MV-4-11 (cell line): Measurements from ENCODE around the gene SFXN3.

Experiments used
- DNase-seq: peaks from one replicate; lab custom pipeline; 2025; lab: John Stamatoyannopoulos, UW

Gene SFXN3

DNA sequence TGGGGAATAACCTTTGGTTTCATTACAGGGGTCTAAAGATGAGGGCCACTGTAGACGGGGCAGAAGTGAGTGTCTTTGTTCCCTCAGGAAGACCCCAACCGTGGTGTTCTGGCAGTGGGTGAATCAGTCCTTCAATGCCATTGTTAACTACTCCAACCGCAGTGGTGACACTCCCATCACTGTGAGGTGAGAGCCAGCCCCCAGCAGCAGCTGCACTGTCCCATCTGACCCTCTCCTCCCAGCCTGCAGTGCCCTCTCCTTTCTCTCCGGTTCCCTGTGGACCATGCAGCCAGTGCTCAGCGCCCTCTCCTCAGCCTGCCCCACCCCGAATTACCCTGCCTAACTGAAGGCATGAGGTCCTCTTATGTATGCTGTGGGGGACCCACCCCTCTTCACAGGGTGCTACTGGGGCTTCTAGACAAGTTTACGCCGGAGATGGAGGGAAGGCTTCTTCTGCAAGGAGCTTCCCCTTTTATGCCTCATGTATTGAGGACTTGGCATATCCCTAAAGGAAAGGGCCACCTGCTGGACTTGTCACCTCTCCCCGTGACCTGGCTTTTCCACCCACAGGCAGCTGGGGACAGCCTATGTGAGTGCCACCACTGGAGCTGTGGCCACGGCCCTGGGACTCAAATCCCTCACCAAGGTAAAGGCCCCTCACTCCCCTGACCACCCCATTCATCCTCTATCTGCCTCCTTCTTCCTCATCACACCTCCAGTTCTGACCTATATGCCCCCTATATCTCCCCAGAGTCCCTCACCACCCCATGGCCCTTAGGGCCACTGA, 5.1 kb downstream of the SFXN3 start:
- no peak for DNase-seq

DNA sequence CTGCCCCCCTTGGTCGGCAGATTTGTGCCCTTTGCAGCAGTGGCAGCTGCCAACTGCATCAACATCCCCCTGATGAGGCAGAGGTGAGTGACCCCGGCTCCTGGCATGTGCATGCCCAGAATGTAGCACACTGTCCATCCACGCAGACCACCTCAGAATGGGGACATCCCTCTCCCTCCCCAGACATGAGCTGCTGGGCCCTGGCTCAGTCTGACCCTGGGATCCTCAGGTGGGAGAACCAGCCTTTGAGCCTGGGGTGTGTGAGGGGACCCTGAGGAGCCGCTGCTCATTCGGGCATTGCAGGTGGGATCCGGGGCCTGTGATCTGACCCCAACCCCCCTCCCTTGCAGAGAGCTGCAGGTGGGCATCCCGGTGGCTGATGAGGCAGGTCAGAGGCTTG, 5.7 kb downstream of the SFXN3 start:
- DNase-seq: no peak

DNA sequence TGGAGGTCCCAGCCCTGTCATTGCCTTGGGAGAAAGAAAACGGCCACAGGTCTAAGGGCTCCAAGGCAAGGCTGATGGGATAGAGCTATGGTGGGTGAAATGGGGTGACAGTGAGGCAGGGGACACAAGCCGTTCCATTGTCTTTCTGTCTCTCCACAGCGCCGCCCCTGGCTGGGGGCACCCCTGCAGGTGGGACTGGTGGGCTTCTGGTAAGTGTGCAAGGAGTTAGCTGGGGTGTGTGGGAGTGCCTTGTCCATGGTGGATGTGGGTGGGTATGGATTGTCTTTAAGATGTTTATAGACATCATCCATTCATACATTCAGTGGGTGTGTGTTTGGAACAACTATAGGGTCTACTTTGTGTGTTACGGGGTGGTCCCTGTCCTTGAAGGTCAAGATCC, 7.5 kb downstream of the SFXN3 start:
- no peak for DNase-seq

DNA sequence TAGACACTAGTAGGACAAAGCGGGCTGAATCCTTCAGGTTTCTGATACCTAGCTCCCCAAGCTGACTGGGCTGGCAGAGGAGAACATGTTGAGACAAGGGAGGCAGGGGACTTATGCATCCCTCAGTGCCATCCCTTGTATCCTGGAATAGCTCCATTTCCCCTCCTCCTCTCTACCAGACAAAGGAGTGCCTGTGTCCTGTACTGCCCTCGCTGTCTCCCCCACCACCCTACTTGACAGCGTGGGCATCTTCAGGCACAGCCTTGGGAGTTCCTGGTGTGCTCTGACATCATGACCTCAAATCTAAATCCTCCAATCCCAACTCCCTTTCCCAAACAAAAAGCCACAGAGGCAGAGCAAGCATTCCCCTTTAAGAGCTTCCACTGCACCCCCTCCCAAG, 9.0 kb downstream of the SFXN3 start:
- no peak for DNase-seq

DNA sequence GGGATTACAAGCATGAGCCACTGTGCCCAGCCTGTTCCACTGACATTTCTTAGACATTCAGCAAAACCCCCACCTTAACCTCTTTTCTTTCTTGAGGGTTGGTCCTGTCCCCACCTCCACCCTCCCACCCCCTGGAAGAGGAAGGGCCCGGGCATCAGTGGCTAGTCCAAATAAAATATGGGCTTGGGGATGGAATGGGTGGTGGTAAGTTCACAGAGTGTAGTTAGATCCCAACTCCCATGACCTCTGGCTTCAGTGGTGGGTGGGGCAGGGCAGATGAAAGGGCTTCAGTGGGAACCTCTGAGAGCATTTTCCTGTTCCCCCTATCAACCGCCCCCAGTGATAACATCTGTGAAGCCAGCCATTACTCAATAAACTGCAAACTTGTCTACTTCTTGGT, 9.8 kb downstream of the SFXN3 start:
- DNase-seq: no peak

DNA sequence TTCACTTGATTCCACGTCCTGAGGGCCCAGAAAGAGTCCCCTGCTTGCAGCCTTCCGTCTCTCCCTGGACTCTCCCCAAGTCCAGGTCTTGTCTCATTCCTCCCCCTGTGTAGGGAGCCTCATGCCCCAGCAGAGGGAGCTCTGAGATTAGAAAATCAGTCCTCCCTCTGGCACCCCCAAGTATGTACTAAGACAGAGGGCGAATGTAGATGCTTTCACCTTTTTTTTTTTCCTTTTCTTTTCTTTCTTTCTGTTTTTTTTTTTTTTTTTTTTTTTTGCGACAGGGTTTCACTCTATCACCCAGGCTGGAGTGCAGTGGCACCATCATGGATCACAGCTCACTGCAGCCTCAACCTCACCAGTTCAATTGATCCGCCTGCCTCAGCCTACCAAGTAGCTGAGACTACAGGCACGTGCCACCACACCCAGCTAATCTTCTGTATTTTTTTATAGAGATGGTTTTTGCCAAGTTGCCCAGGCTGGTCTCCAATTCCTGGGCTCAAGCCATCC, 10.3 kb downstream of the SFXN3 start:
- DNase-seq: peak; percentile 81

DNA sequence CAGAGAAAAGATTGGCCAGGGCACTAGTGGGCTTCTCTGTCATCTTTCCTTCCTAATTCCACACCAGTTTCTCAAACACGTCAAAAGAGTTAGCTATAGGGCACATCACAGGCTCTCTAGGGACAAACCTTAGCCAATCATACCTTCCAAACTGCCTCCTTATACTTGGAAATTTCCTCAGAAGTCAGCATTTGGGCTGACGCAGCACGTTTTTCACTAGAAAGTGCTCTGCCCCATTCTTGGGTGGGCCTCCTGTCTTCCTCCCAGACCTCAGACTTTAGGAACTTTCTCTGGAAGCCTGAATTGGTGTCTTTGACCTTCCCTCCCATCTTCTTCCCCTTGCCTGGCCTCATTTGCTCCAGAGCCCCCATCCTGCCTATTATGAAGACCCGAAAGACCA, 11.1 kb downstream of the SFXN3 start:
- no peak for DNase-seq

DNA sequence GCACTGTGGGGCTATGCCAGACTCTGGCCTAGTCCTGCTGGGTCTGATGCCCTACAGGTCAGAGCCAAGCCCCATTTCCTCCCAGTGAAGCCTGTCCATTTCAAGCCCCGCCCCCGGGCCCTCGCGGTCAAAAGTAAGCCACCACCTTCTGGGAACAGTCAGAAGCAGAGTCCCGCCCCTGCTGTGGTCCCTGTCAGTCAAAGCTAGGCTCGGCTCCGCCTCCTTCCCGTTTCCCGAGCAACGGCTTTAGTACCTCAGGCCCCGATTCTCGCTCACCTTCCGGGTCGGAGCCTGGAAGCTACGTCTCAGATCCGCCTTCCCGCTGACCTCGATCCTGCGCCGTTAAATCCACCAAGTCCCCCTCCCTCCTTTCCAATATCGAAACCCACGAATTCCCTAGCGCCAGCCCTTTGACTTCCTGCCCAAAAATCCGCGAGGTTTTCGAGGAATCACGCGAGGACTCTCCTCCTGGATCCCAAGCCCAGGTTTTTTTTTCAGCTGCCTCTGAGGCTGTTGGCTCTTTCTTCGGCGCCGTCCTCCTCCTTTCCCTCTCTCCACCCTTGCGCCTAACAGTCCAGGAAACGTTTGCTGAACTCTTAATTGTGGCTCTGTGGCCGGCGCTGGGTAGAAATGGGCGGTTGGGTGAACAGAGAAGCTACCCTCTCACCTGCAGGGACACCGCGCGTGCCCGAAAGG, 11.8 kb downstream of the SFXN3 start:
- DNase-seq: peak; percentile 97

DNA sequence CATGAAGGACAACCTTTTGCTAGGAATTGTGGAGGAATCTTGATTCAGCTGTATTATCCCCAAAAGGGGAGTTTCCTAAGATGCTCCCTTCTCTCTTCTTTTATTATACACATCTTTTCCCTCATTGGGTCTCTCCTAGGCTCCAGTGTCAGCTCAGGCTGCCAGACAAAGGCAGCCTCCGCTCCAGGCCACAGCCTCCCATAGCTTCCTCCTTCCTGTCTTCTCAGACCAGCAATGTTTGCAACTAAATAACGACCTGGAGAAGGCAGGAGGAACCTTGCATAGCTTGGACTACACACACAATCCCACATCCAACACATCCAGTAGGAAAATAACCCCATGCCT, 12.3 kb downstream of the SFXN3 start:
- DNase-seq: peak; percentile 37

DNA sequence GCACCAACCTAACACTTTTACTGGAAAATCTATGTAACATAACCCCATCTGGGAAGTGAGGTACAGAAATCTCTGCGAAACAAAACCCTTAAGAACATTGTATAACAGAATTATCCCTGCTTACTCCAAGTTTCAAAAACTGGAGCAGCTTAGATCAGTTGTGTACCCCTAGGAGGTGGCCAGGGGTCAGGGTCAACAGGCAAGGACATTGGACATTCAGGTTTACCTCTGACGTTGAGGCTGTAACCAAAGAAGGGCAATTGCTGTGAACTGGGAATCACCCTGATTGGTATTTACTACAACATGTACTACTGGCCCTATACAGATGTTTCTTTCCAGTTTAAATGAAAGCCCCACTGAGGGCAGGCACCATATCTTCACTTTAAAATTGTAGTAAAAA, 13.1 kb downstream of the SFXN3 start:
- no peak for DNase-seq

DNA sequence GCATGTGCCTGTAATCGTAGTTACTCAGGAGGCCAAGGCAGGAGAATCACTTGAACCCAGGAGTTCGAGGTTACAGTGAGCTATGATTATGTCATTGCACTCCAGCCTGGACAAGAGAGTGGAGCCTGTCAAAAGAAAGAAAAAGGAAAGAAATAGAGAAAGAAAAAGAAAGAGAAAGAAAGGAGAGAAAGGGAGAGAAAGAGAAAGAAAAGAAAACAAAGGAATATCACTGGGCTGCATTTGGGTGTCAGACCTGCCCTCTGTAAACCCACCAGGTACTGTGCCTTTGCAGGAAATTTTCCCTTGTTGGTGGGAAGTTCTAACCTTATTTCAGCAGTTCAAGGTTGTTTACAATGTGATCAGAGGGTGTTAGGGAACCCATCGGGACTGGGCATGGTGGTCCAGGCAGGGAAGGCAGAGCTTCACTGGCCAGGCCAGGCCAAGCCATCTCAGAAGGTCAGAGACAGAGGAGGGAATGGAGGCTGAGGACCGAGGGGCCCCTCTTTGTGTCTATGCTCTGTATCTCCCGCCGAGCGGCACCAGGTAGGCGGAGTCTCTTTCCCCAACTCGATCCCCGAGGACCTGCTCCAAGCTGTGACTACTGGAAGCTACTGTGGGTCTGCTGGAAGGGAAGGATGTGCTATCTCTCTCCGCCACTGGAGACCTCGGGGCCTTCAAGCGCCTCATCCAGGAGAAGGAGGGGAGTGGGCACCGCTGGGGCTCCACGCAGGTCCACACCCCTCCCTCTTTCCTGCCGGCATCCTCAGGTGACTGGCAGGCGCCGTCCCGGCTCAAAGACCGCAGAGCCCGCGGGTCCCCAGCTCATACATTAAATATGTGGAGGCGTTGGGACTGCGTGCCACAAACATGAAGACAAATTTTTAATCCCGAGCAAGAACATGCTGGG, 15.6 kb downstream of the SFXN3 start:
- DNase-seq: no peak

DNA sequence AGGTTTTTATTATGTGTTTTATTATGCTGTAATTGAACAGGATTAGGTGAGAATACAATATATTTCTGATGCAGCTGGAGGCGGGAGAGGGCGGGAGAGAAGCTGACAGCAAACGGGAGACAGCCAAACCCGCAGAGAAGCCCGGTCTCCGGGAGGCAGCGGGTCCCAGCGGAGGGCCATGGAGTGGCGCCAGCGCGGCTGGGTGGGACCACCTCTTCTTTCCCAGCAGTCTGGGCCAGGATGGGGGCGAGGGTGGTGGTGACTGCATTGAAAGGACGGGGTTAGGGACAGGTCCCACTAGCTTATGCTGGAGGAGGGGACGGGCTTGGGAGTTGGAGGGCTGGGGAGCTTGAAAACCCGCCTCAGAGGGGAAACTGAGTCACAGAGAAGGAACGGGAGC, 16.2 kb downstream of the SFXN3 start:
- DNase-seq: no peak

DNA sequence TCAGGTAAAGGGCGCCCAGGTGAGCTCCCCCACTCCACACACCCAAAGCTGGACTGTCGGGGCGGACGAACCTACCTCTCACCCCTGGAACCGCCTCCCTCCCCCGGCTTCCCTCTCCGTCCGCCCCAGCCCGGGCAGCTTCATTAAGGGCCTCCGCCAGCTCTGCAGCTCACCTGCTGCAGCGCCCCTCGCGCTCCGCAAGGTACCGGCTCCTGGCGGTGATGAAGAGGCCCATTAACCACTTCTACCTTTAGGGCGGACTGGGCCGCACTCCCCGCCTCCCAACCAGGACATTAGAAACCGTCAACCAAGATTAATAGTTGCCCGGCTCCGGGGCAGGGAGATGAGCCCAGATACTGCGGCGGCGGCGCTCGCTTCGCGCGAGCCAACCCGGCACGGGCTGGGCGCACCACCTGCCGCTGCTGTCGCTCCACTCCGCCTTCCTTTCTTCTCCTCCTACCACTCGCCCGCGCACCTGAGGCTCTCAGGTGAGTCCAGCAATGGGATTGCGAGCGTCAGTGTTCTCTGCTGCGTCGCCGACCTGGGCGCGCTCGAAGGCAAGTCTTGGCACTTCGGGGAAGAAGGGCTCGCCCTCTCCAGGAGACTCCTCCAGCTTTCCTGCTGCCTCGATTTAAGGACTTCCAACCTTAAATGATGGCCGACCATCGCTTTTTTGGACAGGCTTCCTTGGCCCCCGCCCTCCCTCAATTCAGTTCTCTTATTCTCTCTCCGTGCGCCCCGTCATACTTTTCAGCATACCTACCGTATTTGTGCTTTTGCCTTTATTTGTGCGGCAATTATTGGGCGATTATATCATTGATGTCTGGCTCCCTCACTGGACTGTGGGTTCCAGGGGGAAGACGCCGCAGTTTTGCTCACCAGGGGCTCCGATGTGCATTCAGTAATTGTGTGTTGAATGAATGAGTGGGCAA, 17.2 kb downstream of the SFXN3 start:
- DNase-seq: no peak

DNA sequence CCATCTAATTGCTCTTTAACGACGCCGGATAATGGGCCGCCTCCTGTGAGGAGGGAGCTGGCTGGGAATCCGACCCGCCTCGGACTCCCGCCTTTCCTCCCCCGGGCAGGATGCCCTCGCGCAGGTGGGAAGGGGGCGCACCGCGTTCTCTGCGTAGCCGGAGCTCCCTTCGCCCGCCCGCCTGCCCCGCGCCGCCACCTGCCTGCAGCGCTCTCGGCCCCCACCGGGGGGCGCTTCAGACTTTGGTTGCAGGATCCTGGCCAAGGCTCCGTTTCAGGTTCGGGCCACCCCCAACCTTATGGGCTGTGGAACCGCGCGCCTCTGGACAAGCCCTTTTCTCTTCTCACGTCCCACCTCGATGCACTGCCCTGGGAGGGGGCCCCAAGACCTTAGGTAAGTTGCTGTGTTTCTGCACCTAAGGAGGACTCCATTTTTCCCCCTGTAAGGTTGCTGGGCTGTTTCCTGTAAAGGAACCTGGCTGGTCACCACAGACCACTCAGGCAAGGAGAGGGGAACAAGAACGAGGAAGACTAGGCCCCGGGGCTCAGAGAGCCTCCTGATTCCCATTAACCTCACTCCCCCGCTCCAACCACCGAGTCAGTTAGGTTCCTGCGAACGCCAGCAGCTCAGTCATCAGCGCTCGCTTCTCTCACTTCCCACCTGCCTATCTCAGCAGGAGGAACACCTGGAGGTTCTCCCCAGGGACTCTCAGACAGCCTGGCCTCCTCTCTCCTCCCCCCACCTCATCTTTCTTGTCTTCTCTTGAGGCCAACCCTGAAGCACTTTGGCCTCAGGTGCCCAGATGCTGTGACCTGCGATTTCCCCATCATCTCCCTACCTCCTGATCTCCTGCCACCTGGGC, 19.4 kb downstream of the SFXN3 start:
- peak; percentile 39 for DNase-seq

DNA sequence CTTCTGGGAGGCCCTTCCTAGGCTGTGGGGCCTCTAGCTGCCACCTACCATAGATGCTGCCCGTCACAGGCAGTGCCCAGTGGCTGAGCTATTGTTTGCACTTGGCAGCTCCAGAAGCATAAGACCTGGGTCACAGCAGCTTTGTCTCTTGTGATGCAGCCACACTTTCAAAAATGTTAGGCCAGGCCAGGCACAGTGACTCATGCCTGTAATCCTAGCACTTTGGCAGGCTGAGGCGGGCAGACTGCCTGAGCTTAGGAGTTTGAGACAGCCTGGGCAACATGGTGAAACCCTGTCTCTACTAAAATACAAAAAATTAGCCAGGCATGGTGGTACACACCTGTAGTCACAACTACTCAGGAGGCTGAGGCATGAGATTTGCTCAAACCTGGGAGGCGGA, 21.3 kb downstream of the SFXN3 start:
- peak; percentile 53 for DNase-seq

DNA sequence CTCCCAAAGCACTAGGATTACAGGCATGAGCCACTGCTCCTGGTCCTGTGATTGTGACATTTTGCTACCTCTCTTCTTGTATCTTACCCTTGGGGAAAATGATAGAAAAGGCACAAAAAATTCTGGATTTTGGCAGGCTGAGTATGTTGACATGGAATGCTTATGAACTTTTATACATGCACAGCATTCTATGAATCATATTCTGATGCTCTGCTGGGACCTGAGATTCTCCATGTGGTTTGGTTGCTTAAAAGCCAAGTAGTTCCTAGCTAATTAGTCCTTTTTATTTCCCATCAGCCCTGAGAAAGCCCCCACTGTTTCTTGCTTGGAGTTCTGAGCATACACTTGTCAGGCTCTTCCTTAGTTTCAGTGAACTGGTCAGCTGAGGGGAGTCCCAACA, 22.5 kb downstream of the SFXN3 start:
- DNase-seq: no peak

DNA sequence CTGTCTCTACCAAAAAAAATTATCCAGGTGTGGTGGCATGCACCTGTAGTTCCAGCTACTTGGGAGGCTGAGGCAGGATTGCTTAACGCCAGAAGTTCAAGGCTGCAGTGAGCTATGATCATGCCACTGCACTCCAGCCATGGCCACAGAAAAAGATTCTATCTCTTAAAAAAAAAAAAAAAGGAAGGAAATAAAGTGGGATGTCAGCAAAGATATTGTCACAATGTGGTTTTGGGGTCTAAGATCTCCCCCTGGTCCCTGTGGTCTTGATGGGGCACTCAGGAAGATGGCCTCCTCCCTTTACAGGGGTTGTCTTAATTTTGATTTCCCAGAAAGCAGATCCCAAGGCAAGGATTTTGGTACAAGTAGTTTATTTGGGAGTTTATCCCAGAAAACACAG, 23.3 kb downstream of the SFXN3 start:
- DNase-seq: no peak

DNA sequence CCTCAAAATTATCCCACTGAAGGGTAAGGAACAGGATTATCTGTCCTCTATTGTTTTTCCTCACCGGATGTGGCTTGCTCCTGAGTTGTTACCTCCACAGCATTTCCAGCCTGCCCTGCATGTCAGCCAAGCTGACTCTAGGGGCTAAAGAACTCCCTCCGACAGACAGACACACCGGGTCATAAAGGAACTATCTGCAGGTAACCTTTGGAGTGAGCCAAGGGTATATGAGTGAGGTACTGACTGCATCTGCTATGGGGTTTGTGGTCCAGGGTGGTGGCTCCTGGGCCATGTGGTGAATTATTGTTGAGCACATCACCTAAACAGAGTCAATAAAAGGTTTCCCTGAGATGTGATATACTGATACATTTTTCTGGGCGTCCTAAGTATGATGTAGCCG, 23.8 kb downstream of the SFXN3 start:
- DNase-seq: no peak

DNA sequence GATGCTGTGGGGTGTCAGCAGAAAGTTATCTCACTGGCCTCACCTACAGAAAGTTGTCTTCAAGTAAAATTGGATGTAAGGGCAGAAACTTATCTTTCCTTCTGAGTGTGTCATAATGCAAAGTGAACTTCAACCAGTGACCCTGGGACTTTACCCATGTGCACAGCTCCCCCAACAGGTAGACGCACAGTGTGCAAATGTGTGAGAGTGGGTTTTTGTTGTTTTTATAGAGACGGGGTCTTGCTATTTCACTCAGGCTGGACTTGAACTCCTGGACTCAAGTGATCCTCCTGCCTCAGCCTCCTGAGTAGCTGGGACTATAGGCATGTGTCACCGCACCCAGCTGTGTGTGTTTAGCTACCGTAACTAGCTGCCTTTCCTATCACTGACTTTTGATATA, 24.4 kb downstream of the SFXN3 start:
- no peak for DNase-seq

DNA sequence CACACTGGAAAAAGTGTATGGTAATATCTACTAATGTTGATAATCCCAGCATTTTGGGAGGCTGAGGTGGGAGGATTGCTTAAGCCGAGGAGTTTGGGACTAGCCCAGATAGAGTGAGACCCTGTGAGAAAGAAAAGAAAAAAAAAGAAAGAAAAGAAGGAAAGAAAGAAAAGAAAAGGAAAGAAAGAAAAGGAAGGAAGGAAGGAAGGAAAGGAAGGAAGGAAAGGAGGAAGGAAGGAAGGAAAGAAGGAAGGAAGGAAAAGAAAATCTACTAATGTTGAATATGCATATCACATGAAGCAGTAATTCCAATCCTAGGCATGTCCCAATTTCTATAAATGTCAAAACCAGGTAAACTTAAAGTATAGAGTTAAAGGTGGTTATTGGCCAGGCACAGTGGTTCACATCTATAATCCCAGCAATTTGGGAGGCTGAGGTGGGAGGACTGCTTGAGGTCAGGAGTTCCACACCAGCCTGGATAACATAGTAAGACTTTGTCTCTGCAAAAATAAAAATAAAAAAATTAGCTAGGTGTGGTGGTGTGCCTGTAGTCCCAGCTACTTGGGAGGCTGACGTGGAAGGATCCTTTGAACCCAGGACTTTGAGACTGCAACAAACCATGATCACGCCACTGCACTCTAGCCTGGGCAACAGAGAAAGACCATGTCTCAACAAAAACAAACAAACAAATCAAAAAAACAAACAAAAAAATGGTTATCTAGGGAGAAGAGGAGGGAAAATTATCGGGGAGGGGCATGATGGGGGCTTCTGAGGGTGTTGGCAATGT, 25.5 kb downstream of the SFXN3 start:
- no peak for DNase-seq
